ENCODE measurements around the gene LIPT2.

LIPT2 gene

GRCh38 chr11:74494916-74495315 is 1.4 kb upstream of the LIPT2 start:
- no peak for DNase-seq

GRCh38 chr11:74493791-74494630 is 487 bp upstream of the LIPT2 start:
- no peak for DNase-seq

- DNase-seq, result no peak
These were observed 1.4 kb downstream of the LIPT2 start for GRCh38 chr11:74492084-74492483.

GRCh38 chr11:74490941-74491340 is 2.6 kb downstream of the LIPT2 start:
- DNase-seq, result no peak

GRCh38 chr11:74487875-74488274 is 5.6 kb downstream of the LIPT2 start:
- DNase-seq, result no peak

GRCh38 chr11:74485868-74486267 is 7.7 kb downstream of the LIPT2 start:
- DNase-seq, result no peak

- no peak for DNase-seq
These were observed 12.7 kb downstream of the LIPT2 start for GRCh38 chr11:74480688-74481417.

GRCh38 chr11:74479732-74480123 is 13.8 kb downstream of the LIPT2 start:
- no peak for DNase-seq

- no peak for DNase-seq
These were observed 14.4 kb downstream of the LIPT2 start for GRCh38 chr11:74478877-74479731.

GRCh38 chr11:74476536-74476935 is 17.0 kb downstream of the LIPT2 start:
- DNase-seq, result no peak

- DNase-seq, result peak; percentile 27
These were observed 19.2 kb downstream of the LIPT2 start for GRCh38 chr11:74474316-74474715.

- peak; percentile 2 for DNase-seq
These were observed 19.9 kb downstream of the LIPT2 start for GRCh38 chr11:74473382-74474173.

GRCh38 chr11:74471668-74472429 is 21.7 kb downstream of the LIPT2 start:
- no peak for DNase-seq

- no peak for DNase-seq
These were observed 22.5 kb downstream of the LIPT2 start for GRCh38 chr11:74471037-74471436.

- no peak for DNase-seq
These were observed 23.0 kb downstream of the LIPT2 start for GRCh38 chr11:74470526-74470925.

- no peak for DNase-seq
These were observed 24.6 kb downstream of the LIPT2 start for GRCh38 chr11:74468936-74469335.

GRCh38 chr11:74468521-74468920 is 25.0 kb downstream of the LIPT2 start:
- no peak for DNase-seq

- DNase-seq, result no peak
These were observed 25.5 kb downstream of the LIPT2 start for GRCh38 chr11:74468058-74468457.

GRCh38 chr11:74466916-74467885 is 26.3 kb downstream of the LIPT2 start, which contains the start of gene KCNE3:
Gene KCNE3, minus strand, starts transcription at chr11:74467549. Its CDS starts 9,986 bp downstream, at chr11:74457563.
- no peak for DNase-seq

GRCh38 chr11:74465291-74465708 is 28.2 kb downstream of the LIPT2 start:
- DNase-seq, result no peak

Data from activated effector memory CD4-positive, alpha-beta T cell treated with anti-CD3 and anti-CD28 coated beads, Interleukin-2, amount 50 U/mL, for 16 hours (primary cell).